Tibial nerve (tissue), 3 donors: ENCODE measurements around the gene FIBCD1.

Experiments used
- POLR2A ChIP-seq, 2 donors: fragments of 450-650 bp; IDR thresholded peaks; one replicate each; pipeline ENCODE4 v1.6.1; 2017; ENCODE audit warnings: antibody characterized with exemption in 2 of 2, mild to moderate bottlenecking in 2 of 2, moderate library complexity in 2 of 2
- TF ChIP-seq, protein P1 (sequence below), 5 experiments: fragments of 200-600 bp in 3 of 5; fragments of 450-650 bp in 2 of 5; sonication (generic) in 3 of 5; IDR thresholded peaks; one replicate each; pipeline ENCODE4 v1.5.1; 2016 to 2019; ENCODE audit warnings: antibody characterized with exemption in 5 of 5, mild to moderate bottlenecking in 3 of 5, moderate library complexity in 2 of 5

DNA sequence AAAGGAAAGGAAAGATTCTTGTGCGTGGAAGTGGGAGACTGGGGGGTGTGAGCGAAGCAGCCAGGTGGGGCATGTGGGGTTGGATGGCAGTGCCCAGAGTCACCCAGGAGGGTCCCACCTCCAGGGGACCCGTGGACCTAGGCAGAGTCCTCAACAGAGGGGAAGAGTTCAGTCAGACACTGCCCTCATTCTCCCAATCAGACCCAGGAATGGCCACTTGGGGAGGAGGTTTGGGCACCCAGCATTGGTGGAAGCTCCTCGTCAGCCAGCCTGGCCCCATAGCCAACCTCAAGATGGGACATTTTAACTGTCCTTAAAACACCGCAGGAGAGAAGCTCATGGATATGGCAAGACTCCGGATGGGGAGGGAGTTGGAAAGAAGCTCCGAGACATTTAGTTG lies 48.0 kb upstream of the FIBCD1 start:
- TF ChIP-seq, protein P1, sequence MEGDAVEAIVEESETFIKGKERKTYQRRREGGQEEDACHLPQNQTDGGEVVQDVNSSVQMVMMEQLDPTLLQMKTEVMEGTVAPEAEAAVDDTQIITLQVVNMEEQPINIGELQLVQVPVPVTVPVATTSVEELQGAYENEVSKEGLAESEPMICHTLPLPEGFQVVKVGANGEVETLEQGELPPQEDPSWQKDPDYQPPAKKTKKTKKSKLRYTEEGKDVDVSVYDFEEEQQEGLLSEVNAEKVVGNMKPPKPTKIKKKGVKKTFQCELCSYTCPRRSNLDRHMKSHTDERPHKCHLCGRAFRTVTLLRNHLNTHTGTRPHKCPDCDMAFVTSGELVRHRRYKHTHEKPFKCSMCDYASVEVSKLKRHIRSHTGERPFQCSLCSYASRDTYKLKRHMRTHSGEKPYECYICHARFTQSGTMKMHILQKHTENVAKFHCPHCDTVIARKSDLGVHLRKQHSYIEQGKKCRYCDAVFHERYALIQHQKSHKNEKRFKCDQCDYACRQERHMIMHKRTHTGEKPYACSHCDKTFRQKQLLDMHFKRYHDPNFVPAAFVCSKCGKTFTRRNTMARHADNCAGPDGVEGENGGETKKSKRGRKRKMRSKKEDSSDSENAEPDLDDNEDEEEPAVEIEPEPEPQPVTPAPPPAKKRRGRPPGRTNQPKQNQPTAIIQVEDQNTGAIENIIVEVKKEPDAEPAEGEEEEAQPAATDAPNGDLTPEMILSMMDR (IDR thresholded peaks at IDR 0.05), result no peak
- TF ChIP-seq POLR2A (IDR thresholded peaks at IDR 0.05), result no peak
